ENCODE data around the gene AQP2. TPM values are rescaled to one million over a fixed set of nuclear protein-coding genes. Genes with fewer than 3 reads are reported as not detected.
A peak's percentile ranks its signal among the peaks of the same experiment; 100 is the strongest.

The AQP2 gene
- total RNA-seq, 4 donors from 2014 or later: not detected

GRCh38 chr12:49921299-49921698, 29.2 kb upstream of the AQP2 start:
- Histone ChIP-seq H3K27me3 (no peaks in the 10 kb centered on the region), H3K4me3 (no peak overlapping the region), H3K36me3 (no peaks in the 10 kb centered on the region), H3K4me1 (no peaks in the 10 kb centered on the region), H3K27ac (no peak overlapping the region), H3K9me3 (no peaks in the 10 kb centered on the region)
- intact Hi-C loops (cut with DNase I; ENCODE audit: low total_unique reads): no loop called here
- TF ChIP-seq POLR2A (IDR thresholded peaks at IDR 0.05) (no peak), CTCF (IDR thresholded peaks at IDR 0.05) (no peak)
- DNase-seq: no peak

GRCh38 chr12:49921936-49922335, 28.6 kb upstream of the AQP2 start:
- H3K27me3 ChIP-seq: no peaks in the 10 kb centered on the region
- H3K27ac ChIP-seq: no peak overlapping the region
- no peaks in the 10 kb centered on the region for H3K4me1 ChIP-seq
- no peak overlapping the region for H3K4me3 ChIP-seq
- TF ChIP-seq POLR2A (IDR thresholded peaks at IDR 0.05) (no peak), CTCF (IDR thresholded peaks at IDR 0.05) (no peak)
- DNase-seq: no peak
- H3K36me3 ChIP-seq: no peaks in the 10 kb centered on the region
- intact Hi-C loops (cut with DNase I; ENCODE audit: low total_unique reads): no loop called here
- H3K9me3 ChIP-seq: no peaks in the 10 kb centered on the region

- intact Hi-C loops (cut with DNase I; ENCODE audit: low total_unique reads): no loop called here
- TF ChIP-seq CTCF (IDR thresholded peaks at IDR 0.05) (no peak), POLR2A (IDR thresholded peaks at IDR 0.05) (no peak)
- H3K4me3 ChIP-seq: no peak overlapping the region
- no peaks in the 10 kb centered on the region for H3K4me1 ChIP-seq
- no peak overlapping the region for H3K27ac ChIP-seq
- peak in 1 of 2 donors; percentile 46 for DNase-seq
- H3K9me3 ChIP-seq: no peaks in the 10 kb centered on the region
- H3K36me3 ChIP-seq: no peaks in the 10 kb centered on the region
- no peaks in the 10 kb centered on the region for H3K27me3 ChIP-seq
Measured at GRCh38 chr12:49922349-49923034, 28.0 kb upstream of the AQP2 start.

GRCh38 chr12:49923035-49923644, 27.4 kb upstream of the AQP2 start:
- no peak for DNase-seq
- TF ChIP-seq CTCF (IDR thresholded peaks at IDR 0.05) (no peak), POLR2A (IDR thresholded peaks at IDR 0.05) (no peak)
- H3K4me3 ChIP-seq: no peak overlapping the region
- H3K4me1 ChIP-seq: no peaks in the 10 kb centered on the region
- no peaks in the 10 kb centered on the region for H3K9me3 ChIP-seq
- intact Hi-C loops (cut with DNase I; ENCODE audit: low total_unique reads): no loop called here
- no peaks in the 10 kb centered on the region for H3K36me3 ChIP-seq
- H3K27ac ChIP-seq: no peak overlapping the region
- no peaks in the 10 kb centered on the region for H3K27me3 ChIP-seq

- intact Hi-C loops (cut with DNase I; ENCODE audit: low total_unique reads): no loop called here
- H3K27ac ChIP-seq: no peak overlapping the region
- no peak for TF ChIP-seq POLR2A (IDR thresholded peaks at IDR 0.05)
Measured at GRCh38 chr12:49923880-49924556, 26.5 kb upstream of the AQP2 start.

More at GRCh38 chr12:49923880-49924556, 26.5 kb upstream of the AQP2 start:
- H3K36me3 ChIP-seq: no peaks in the 10 kb centered on the region
- H3K4me1 ChIP-seq: no peaks in the 10 kb centered on the region
- H3K27me3 ChIP-seq: no peaks in the 10 kb centered on the region
- H3K4me3 ChIP-seq: no peak overlapping the region
- DNase-seq: peak in 1 of 2 donors; percentile 7
- no peaks in the 10 kb centered on the region for H3K9me3 ChIP-seq

Measured in uterus (tissue), 4 donors.